Fibroblast of lung (primary cell): ENCODE results near the gene AKT2. TPM values are rescaled to one million over a fixed set of nuclear protein-coding genes. Genes with fewer than 3 reads are reported as not detected.

ENCODE experiments used
- DNase-seq, 2 donors: peaks; one replicate each; pipeline versions ENCODE4 v3.0.0 to v3.0.0-alpha.2; 2010; ENCODE audit warnings: low read depth in 2 of 2
- H2AFZ ChIP-seq: 2 replicates; pipeline ENCODE4 v1.5.1; 2012; ENCODE audit warnings: low read length, control low read depth, inconsistent platforms
- H3K27ac ChIP-seq: 2 replicates; pipeline ENCODE4 v1.5.1; 2011; ENCODE audit warnings: low read length, control low read depth; ENCODE audit not compliant: insufficient read depth
- H3K27me3 ChIP-seq: 2 replicates; pipeline ENCODE4 v1.5.1; 2011; ENCODE audit warnings: mild to moderate bottlenecking, low read length; ENCODE audit not compliant: control insufficient read depth, insufficient read depth
- H3K36me3 ChIP-seq: 2 replicates; pipeline ENCODE4 v1.5.1; 2011; ENCODE audit warnings: low read length; ENCODE audit not compliant: control insufficient read depth, insufficient read depth
- H3K4me1 ChIP-seq: 2 replicates; pipeline ENCODE4 v1.5.1; 2011; ENCODE audit warnings: low read length; ENCODE audit not compliant: control insufficient read depth, insufficient read depth; ENCODE audit errors: extremely low read depth
- H3K4me2 ChIP-seq: 2 replicates; pipeline ENCODE4 v1.5.1; 2011; ENCODE audit warnings: low read length, control low read depth; ENCODE audit not compliant: insufficient read depth; ENCODE audit errors: extremely low read depth
- H3K4me3 ChIP-seq, 4 experiments: fragments of 200-600 bp in 1 of 4; sonication (generic) in 1 of 4; replicated peaks in 1 of 4; 2 replicates each; pipeline ENCODE4 v1.5.1; 2011 to 2016; ENCODE audit warnings: low read length in 4 of 4, low read depth in 3 of 4, mild to moderate bottlenecking in 3 of 4, control low read depth in 2 of 4, inconsistent platforms in 1 of 4, mixed read lengths in 1 of 4; ENCODE audit not compliant: insufficient read depth in 1 of 4; ENCODE audit errors: control extremely low read depth in 1 of 4
- H3K79me2 ChIP-seq: 2 replicates; pipeline ENCODE4 v1.5.1; 2012; ENCODE audit warnings: mild to moderate bottlenecking, low read length, inconsistent platforms; ENCODE audit not compliant: control insufficient read depth, insufficient read depth
- H3K9ac ChIP-seq: 2 replicates; pipeline ENCODE4 v1.5.1; 2011; ENCODE audit warnings: mild to moderate bottlenecking, low read length, control low read depth; ENCODE audit not compliant: insufficient read depth
- H3K9me3 ChIP-seq: 2 replicates; pipeline ENCODE4 v1.5.1; 2012; ENCODE audit warnings: low read depth, low read length; ENCODE audit not compliant: control insufficient read depth, insufficient read depth
- H4K20me1 ChIP-seq: 2 replicates; pipeline ENCODE4 v1.5.1; 2011; ENCODE audit warnings: low read length; ENCODE audit not compliant: control insufficient read depth, insufficient read depth; ENCODE audit errors: extremely low read depth
- EZH2 ChIP-seq: IDR thresholded peaks from 2 replicates; pipeline ENCODE4 v1.5.1; 2012; ENCODE audit warnings: low read length, control low read depth, mild to moderate bottlenecking; ENCODE audit errors: missing control alignments
- polyA plus RNA-seq, 2 donors: library from polyadenylated mRNA; depleted of rRNA in 1 of 2; stranded (reverse) in 1 of 2; unstranded in 1 of 2; fragments of >200 nt; gene quantifications; 2 replicates each; pipeline ENCODE4 v1.2.1, GENCODE V29; 2011 to 2012; ENCODE audit warnings: missing spikeins in 1 of 2
- total RNA-seq: library from RNA; depleted of rRNA; stranded (reverse); fragments of >200 nt; gene quantifications from 2 replicates; pipeline ENCODE4 v1.2.1, GENCODE V29; 2014
- TF ChIP-seq, protein P1 (sequence below), 2 donors: IDR thresholded peaks in 1 of 2; conservative IDR thresholded peaks in 1 of 2; 1 replicate in 1 of 2; 2 replicates in 1 of 2; pipeline ENCODE4 v1.5.1; 2011 to 2012; ENCODE audit warnings: low read length in 2 of 2, control low read depth in 1 of 2, inconsistent platforms in 1 of 2, low read depth in 1 of 2, mild to moderate bottlenecking in 1 of 2

AKT2 gene
- total and polyA plus RNA-seq, 2 donors (not counting 1 experiment from before 2014, with no cell fraction given), result 76.0 to 81.5 TPM

DNA sequence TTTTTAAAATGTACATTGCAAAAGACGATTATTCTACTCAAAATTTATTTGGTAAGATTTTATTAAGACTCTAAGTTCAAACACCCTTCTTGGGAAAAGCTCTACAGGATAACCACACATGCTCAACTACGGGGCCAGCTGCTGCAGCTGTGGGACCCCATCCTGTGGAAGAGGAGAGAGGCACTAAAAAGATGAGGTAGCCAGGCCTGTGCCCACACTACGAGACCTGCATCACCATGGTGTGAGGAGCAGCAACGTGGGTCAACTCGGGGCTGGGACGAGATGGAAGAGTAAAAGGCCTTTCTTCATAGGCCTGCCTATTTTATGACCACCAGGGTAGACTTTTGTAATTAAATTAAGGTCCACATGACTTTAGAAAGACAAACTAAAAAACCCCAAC is 54.1 kb downstream of the AKT2 start:
- TF ChIP-seq, protein P1, sequence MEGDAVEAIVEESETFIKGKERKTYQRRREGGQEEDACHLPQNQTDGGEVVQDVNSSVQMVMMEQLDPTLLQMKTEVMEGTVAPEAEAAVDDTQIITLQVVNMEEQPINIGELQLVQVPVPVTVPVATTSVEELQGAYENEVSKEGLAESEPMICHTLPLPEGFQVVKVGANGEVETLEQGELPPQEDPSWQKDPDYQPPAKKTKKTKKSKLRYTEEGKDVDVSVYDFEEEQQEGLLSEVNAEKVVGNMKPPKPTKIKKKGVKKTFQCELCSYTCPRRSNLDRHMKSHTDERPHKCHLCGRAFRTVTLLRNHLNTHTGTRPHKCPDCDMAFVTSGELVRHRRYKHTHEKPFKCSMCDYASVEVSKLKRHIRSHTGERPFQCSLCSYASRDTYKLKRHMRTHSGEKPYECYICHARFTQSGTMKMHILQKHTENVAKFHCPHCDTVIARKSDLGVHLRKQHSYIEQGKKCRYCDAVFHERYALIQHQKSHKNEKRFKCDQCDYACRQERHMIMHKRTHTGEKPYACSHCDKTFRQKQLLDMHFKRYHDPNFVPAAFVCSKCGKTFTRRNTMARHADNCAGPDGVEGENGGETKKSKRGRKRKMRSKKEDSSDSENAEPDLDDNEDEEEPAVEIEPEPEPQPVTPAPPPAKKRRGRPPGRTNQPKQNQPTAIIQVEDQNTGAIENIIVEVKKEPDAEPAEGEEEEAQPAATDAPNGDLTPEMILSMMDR (conservative IDR thresholded peaks at IDR 0.05 in 1 of 2, IDR thresholded peaks at IDR 0.05 in 1 of 2; ENCODE audit: low read depth in 1 of 2, low read length in 2 of 2), result no peak
- no peak for TF ChIP-seq EZH2
- Histone ChIP-seq H3K36me3 (peaks cover 10% of the 10 kb centered on the region), H3K79me2 (no peaks in the 10 kb centered on the region), H3K9ac (no peak overlapping the region), H3K4me1 (peaks cover 8% of the 10 kb centered on the region), H3K4me3 (no peak overlapping the region), H3K27ac (no peak overlapping the region), H3K4me2 (no peak overlapping the region), H3K9me3 (no peaks in the 10 kb centered on the region), H3K27me3 (no peaks in the 10 kb centered on the region), H4K20me1 (no peaks in the 10 kb centered on the region), H2AFZ (no peak overlapping the region)
- no peak for DNase-seq

DNA sequence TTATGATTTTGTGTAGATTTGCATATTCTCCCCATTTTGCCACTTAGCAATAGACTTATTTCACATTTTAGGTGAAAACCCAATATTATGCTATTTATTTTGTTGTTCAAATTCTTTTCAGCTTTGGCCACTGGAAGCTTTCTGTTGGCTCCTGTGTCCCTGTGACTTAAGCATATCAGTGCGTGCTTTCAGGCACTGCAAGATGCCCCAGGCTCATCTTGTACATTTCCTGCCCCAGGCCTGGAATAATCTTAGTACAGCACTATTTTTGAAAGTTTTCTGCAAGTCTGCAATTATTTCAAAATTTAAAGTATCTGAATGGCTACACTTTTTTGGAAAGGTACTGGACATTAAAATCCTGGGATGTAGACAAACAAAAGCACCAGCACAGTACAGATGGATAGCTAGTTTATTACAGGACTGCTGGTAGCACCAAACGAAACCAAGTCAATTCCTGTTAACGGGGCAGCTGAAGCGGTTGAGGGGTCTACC is 55.2 kb downstream of the AKT2 start:
- no peak overlapping the region for H3K9ac ChIP-seq
- H3K4me2 ChIP-seq, result no peak overlapping the region
- H3K4me1 ChIP-seq, result peaks cover 8% of the 10 kb centered on the region
- no peak overlapping the region for H2AFZ ChIP-seq
- H3K36me3 ChIP-seq, result peaks cover 3% of the 10 kb centered on the region
- no peaks in the 10 kb centered on the region for H3K79me2 ChIP-seq
- H3K9me3 ChIP-seq, result no peaks in the 10 kb centered on the region
- no peak overlapping the region for H3K4me3 ChIP-seq
- H3K27ac ChIP-seq, result no peak overlapping the region
- no peaks in the 10 kb centered on the region for H3K27me3 ChIP-seq
- no peak for TF ChIP-seq EZH2
- TF ChIP-seq, protein P1 (conservative IDR thresholded peaks at IDR 0.05 in 1 of 2, IDR thresholded peaks at IDR 0.05 in 1 of 2; ENCODE audit: low read depth in 1 of 2, low read length in 2 of 2), result no peak
- no peak for DNase-seq
- H4K20me1 ChIP-seq, result no peaks in the 10 kb centered on the region

GRCh38 chr19:40229484-40229883 is 55.7 kb downstream of the AKT2 start:
- TF ChIP-seq EZH2, result no peak
- TF ChIP-seq, protein P1 (conservative IDR thresholded peaks at IDR 0.05 in 1 of 2, IDR thresholded peaks at IDR 0.05 in 1 of 2; ENCODE audit: low read depth in 1 of 2, low read length in 2 of 2), result no peak
- Histone ChIP-seq H3K4me2 (no peak overlapping the region), H3K36me3 (peaks cover 3% of the 10 kb centered on the region), H3K4me3 (no peak overlapping the region), H4K20me1 (no peaks in the 10 kb centered on the region), H3K9ac (no peak overlapping the region), H3K27me3 (no peaks in the 10 kb centered on the region), H3K4me1 (peaks cover 8% of the 10 kb centered on the region), H3K27ac (no peak overlapping the region), H2AFZ (no peak overlapping the region), H3K9me3 (no peaks in the 10 kb centered on the region), H3K79me2 (no peaks in the 10 kb centered on the region)
- peak in 1 of 2 donors; percentile 67 for DNase-seq
